ENCODE data around the gene NBL1. TPM values are rescaled to one million over a fixed set of nuclear protein-coding genes. Genes with fewer than 3 reads are reported as not detected.

The NBL1 gene
- total RNA-seq, 1 donor from 2014 or later, result 45.7 TPM

- DNase-seq (ENCODE audit: low read depth, low spot score), result no peak
Observed at GRCh38 chr1:19695772-19696171, 51.7 kb downstream of the NBL1 start.

- DNase-seq (ENCODE audit: low read depth, low spot score), result no peak
Observed at GRCh38 chr1:19696820-19697219, 52.7 kb downstream of the NBL1 start.

- no peak for DNase-seq (ENCODE audit: low read depth, low spot score)
Observed at GRCh38 chr1:19698181-19698580, 54.1 kb downstream of the NBL1 start.

DNA sequence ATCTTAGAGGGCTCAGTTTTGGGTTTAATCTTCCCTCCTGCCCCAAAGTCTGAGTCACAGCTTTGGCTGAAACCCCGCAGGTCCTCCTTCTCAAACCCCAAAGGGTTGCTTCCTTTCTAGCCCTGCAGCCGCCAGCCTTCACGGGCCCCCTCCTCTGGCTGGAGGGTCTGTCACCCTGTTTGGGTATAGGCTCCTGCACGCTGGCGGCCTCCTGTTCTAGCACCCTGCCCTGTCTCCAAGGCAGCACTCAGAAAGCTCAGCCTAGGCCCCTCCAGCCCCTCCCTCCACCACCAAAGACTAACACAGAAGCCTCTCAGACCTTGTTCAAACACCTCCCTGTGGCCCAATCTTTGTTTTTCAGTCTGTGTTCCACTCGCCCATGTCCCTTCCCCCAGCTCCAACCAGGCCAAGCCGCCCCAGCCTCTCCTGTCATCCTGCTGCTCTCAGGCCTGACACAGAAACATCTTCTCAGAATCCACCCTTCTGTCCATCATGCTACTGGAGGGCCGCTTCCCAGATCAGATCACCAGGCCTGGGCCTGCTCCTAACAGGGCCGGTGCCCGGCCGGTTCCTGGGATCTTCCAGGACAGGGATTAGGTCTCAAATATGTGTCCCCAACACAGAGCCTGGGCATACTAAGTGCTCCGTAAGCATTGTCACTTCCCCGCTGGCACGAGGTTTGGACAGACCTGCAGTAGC, 56.1 kb downstream of the NBL1 start:
- no peak for DNase-seq (ENCODE audit: low read depth, low spot score)

GRCh38 chr1:19703280-19703679, 59.2 kb downstream of the NBL1 start:
- no peak for DNase-seq (ENCODE audit: low read depth, low spot score)

DNA sequence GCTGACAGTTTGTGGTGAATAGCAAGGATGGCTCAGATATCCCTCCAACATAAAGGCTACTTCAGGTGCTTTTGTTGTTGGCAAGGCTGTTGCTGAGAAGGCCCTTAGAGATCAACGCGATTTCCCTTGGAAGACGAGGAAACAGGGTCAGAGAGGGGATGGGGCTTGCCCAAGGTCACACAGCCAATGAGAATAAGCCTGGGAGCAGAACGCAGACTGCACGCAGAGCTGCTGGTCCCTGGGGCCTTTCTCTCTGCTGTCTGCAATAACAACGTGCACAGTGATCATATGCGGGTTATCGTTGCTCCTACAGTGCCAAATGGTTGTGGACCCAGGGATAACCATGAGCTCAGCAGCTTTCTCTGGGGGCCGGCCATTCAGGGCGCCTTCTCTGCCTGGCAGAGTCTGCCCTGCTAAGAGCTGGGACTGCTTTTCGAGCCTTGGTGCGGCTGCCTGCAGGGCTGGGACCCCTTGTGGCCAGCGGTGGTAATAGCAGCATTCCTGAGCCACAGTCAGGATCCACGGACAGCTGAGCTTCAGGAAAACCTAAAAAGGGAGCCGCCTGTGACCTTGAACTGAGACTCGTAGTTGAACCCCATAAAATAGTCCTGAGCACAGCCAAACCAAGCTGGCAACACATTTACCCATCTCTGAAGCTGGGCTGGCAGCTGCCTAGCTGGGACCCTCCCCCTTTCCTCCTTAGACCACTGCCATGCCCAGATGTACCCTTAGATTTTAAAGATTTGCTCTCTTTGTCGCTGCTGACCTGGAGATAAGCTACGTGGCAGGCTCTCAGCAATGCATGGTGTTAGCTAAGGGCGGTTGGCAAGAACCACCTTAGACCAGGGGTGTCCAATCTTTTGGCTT, 60.4 kb downstream of the NBL1 start:
- DNase-seq (ENCODE audit: low read depth, low spot score), result peak; percentile 24

GRCh38 chr1:19705464-19705863, 61.4 kb downstream of the NBL1 start:
- DNase-seq (ENCODE audit: low read depth, low spot score), result no peak

GRCh38 chr1:19706136-19706535, 62.0 kb downstream of the NBL1 start:
- DNase-seq (ENCODE audit: low read depth, low spot score), result no peak

Other genes with a start within 250 kb of the NBL1 start
- gene CAPZB, start 158.8 kb upstream of the NBL1 start, total RNA-seq, result 113 and 132 TPM in 2 replicates
- not detected in 2 replicates for gene HTR6, start 20.6 kb downstream of the NBL1 start, total RNA-seq
- 7.3 and 12.5 TPM in 2 replicates for gene TMCO4, start 155.6 kb downstream of the NBL1 start, total RNA-seq
- gene RNF186, start 171.0 kb downstream of the NBL1 start, total RNA-seq, result not detected in 2 replicates
- gene OTUD3, start 238.1 kb downstream of the NBL1 start, total RNA-seq, result 4.2 and 4.7 TPM in 2 replicates

Measured in pulmonary artery endothelial cell (primary cell).